PC-9 (cell line): ENCODE data around the gene FKBP7.

Experiments
- EZH2 ChIP-seq: fragments of 200-600 bp; sonication (generic); IDR thresholded peaks from 2 replicates; pipeline ENCODE4 v1.8.0; 2017; ENCODE audit warnings: antibody characterized with exemption, low read depth
- TF ChIP-seq, protein P1 (sequence below): fragments of 200-600 bp; sonication (generic); conservative IDR thresholded peaks from 2 replicates; pipeline ENCODE4 v1.6.1; 2017; ENCODE audit warnings: mixed run types, antibody characterized with exemption, mild to moderate bottlenecking, moderate library complexity

DNA sequence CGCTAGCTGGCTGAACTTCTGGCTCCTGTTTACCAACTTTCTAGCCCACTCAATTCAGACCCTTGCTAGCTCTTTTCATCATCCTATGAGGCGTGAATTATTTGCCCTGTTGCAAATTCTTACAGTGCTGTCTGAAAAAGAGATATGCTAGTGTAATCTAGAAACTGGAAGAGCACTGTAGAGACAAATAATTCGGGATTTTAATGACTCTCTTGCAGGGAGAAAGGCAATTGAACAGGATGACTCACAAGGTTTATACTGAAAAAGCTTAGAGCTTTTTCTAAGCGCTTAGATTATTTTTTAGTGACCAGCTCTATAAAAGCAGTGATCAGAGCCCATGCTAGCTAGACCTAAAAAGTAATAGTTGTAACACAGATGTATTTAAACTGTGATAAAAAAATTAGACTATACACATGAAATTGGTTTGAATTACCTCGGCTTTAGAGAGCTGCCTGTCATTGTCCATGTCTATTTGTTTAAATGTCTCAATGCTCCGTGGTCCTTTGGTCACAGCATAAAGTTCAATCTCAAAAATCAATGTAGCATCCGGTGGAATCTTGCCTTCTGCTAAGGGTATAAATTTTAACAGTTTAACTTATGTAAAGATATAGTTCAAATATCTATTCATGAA is 9.1 kb downstream of the FKBP7 start:
- TF ChIP-seq, protein P1, sequence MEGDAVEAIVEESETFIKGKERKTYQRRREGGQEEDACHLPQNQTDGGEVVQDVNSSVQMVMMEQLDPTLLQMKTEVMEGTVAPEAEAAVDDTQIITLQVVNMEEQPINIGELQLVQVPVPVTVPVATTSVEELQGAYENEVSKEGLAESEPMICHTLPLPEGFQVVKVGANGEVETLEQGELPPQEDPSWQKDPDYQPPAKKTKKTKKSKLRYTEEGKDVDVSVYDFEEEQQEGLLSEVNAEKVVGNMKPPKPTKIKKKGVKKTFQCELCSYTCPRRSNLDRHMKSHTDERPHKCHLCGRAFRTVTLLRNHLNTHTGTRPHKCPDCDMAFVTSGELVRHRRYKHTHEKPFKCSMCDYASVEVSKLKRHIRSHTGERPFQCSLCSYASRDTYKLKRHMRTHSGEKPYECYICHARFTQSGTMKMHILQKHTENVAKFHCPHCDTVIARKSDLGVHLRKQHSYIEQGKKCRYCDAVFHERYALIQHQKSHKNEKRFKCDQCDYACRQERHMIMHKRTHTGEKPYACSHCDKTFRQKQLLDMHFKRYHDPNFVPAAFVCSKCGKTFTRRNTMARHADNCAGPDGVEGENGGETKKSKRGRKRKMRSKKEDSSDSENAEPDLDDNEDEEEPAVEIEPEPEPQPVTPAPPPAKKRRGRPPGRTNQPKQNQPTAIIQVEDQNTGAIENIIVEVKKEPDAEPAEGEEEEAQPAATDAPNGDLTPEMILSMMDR, result no peak
- TF ChIP-seq EZH2, result no peak
